HG03060 (cell line): ENCODE results near the gene RHBG.
"Not testable (repeated sequence)": the region's sequence is repeated elsewhere in the genome, so short reads cannot be mapped to it uniquely, and the experiment has no call there.

Experiments used
- ATAC-seq: cut with Tn5 transposase; IDR thresholded peaks from one replicate; pipeline ENCODE4 v1.9.1; 2021; ENCODE audit warnings: low read depth, moderate number of reproducible peaks; ENCODE audit not compliant: unreplicated experiment

Gene RHBG

GRCh38 chr1:156359973-156360372, 9.0 kb upstream of the RHBG start:
- ATAC-seq, result no peak

DNA sequence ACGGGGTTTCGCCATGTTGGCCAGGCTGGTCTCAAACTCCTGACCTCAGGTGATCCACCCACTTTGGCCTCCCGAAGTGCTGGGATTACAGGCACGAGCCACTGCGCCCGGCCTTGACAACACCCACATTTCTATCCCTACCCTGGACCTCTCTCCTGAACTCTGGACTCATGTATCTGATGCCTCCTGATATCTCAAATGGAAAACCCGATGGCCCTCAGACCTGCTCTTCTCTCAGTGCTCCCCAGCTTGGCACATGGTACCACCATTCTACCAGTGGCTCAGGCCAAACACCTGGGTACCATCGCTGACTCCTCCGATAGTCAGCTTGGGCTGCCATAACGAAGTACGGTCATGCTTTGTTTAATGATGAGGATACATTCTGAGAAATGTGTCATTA, 8.5 kb upstream of the RHBG start:
- ATAC-seq, result no peak

DNA sequence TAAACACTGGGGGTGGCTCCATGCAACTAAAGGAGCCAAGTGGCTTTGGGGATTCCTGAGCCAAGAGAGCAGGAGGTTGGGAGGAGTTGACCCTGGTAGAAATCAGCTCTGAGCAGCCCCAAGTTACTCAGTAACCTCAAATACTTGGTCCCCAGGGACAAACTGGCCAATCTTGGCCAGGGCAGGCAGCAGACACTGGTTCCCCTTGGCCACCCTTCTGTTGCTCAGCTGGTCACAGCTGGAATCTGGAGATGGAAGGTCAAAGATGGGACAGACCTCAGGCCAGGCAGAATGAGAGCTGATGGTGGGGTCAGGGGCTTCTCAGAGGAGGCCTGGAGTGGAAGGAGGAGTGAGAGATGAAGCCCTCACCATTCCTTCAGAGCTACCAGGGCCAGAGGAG, 3.3 kb upstream of the RHBG start:
- no peak for ATAC-seq

DNA sequence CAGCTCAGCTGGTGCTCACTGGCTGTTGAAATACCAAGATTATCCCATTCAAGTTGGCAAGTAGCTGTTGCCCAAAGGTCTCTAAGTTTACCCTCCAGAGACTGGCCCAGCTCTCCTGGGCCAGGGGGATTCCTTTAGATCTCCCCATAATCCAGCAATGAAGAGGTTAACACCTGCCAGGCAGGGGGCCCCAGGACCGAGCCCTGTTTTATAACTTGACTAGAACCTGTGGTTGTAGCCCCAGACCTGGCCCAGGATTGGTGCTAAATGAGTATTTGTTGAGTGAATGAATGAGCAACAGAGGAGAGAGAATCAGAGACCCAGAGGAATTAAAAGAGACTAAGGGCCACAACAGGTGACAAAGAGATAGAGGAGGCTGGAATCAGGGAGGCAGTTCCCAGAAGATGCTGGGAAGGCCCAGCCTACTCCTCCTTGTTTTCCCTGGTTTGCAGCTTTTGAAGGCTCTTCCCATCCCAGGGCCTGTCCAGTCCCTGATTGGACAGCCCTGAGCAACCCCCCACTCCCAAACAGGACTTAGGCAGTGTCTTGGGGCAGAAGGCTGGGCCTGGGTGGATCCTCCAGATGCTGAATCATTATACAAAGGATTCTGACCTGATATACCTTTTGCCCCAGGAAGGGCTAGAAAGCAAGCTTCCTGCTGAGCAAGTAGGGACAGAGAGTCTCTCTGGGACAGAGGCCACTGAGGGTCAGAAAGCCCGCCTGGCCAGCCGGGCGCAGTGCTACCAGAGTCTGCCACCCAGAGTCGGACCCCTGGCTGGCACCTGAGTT, 2.4 kb upstream of the RHBG start:
- no peak for ATAC-seq

- ATAC-seq, result no peak
Observed at GRCh38 chr1:156367383-156368156, 1.4 kb upstream of the RHBG start.

DNA sequence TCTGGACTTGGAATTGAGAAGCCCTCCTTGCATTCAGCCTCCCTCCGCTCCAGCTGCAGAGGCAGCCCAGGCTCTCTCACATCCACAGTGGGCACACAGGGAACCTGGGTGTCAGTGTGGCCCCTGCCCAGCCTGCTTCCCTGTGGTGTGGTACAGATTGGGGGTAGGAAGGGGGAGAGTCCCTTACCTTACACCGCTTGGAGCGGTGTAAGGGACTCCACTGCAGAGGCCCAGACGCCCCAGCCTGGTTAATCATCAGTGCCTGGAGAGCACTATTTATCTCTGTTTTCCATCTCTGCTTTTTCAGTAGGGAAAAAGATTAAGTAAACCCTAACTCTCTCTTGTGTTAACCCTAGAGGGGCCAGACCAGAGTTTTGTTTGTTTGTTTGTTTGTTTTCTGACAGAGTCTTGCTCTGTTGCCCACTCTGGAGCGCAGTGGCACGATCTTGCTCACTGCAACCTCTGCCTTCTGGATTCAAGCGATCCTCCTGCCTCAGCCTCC, 803 bp upstream of the RHBG start:
- no peak for ATAC-seq

DNA sequence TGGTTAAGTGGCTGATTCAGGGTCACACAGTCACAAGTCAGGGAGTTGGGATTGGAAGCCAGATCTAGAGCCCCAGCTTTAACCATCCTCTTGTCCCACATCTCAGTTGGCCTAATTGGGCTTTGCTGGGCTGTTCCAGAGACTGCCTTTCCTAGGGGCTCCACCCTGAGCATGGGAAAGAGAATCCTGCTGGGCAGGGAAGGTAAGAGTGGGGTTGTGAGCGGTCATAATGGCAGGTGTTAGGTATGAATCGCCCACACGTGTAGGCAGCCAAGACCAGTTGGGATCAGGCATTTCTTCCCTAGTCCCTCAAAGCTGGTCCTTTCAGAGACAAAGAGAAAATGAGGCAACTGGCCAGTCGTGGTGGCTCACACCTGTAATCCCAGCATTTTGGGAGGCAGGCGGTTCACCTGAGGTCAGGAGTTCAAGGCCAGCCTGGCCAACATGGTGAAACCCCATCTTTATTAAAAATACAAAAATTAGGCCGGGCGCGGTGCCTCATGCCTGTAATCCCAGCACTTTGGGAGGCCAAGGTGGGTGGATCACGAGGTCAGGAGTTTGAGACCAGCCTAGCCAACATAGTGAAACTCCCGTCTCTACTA, 775 bp downstream of the RHBG start:
- ATAC-seq, result not testable (repeated sequence)

DNA sequence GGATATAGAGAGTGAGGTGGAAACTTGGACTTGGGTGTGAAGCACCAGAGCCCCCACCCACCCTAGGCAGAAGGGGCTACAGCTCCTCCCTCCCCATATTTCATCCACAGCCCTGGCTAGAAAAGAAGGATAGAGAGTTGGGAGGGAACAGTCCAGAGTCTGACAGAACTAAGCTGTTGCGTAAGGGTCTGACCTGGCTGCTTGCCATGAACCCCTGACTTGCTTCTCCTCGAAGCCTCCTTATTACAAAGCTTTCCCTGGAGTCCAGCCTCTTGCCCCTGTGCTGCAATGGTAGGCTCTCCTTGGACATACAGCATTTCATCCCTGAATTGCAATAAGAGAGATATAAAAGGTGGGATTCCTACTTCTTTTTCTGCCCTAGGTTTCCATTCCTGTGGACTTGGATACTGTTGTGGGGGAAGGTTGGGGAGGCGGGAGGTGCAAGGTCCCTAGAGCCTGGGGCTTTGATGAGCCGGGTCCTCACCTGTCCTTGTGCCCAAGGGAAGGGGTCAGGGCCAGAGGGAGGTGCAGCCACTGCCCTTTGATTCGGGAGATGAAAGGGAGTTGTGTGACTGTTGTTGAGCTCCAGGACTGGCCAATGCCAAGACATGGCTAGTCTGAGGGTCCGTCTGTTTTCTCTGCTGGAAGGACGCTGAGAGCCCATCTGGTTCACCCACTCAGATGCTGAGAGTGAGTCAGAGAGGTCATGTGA, 2.7 kb downstream of the RHBG start:
- ATAC-seq, result no peak

DNA sequence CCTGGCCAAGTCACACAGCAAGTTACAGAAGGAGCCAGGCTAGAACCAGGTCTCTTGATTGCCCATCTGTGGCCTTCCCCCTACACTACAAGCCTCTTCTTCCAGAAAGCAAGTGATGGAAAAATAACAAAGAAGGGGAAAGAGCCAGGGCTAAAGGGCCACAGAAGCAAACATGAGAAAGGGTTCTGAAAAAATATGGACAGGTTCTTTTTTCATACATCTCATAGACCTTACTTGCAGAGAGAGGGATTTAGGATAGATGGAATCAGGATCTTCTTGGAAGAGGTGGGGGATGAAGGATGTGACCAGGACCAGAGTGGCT, 3.2 kb downstream of the RHBG start:
- ATAC-seq, result no peak

DNA sequence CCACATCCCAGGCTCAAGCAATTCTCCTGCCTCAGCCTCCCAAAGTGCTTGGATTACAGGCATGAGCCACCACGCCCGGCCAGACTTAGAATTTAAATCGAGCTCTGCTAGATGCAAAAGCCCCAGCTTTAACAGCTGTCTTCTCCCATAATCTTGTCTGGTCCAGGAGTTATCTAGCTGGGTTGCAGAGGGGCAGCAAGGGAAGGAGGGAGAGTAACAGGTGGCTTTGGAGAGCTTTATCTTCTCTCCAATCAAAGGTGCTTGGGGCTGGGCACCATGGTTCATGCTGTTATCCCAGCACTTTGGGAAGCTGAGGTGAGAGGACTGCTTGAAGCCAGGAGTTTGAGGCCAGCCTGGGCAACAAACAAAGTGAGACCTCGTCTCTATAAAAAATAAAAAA, 3.9 kb downstream of the RHBG start:
- no peak for ATAC-seq

DNA sequence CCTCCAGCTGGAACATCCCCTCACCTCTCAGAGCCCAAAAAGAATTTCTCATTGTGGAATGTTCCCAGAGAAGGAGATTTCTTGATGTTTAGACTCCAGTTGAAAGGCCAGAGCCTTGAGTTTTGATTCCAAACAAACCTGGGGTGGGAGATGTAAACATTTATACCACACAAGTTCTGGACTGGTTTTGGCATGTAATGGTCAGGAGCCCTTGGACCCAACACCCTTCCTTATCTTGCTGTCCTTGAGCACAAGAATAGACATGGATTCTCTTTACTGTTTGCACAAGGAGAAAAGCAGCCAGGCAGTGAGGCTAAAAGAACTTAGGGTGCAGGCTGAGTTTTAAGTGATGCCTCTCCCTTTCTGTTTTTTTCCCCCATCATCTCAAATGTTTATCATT, 4.5 kb downstream of the RHBG start:
- no peak for ATAC-seq

GRCh38 chr1:156376146-156376545, 7.1 kb downstream of the RHBG start:
- no peak for ATAC-seq

- ATAC-seq, result no peak
Observed at GRCh38 chr1:156376958-156377919, 8.2 kb downstream of the RHBG start.

DNA sequence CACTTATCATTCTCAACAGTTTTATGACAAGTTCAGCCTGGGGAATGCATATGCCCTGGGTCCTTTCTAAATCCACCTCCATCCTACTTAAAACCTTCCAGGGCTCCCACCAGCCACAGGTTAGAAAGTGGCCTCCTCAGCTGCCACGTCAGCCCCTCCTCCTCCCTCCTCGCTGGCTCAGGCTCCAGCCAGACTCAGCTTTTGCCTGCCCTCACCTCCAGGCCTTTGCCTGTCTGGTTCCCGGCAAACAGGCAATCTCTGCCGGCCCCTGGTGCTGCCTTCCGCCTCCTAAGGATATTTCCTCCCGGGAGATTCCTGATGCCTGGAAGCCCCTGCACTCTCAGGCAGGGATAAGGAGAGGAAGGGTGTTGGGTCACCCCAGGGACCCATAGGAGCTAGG, 9.5 kb downstream of the RHBG start:
- no peak for ATAC-seq

DNA sequence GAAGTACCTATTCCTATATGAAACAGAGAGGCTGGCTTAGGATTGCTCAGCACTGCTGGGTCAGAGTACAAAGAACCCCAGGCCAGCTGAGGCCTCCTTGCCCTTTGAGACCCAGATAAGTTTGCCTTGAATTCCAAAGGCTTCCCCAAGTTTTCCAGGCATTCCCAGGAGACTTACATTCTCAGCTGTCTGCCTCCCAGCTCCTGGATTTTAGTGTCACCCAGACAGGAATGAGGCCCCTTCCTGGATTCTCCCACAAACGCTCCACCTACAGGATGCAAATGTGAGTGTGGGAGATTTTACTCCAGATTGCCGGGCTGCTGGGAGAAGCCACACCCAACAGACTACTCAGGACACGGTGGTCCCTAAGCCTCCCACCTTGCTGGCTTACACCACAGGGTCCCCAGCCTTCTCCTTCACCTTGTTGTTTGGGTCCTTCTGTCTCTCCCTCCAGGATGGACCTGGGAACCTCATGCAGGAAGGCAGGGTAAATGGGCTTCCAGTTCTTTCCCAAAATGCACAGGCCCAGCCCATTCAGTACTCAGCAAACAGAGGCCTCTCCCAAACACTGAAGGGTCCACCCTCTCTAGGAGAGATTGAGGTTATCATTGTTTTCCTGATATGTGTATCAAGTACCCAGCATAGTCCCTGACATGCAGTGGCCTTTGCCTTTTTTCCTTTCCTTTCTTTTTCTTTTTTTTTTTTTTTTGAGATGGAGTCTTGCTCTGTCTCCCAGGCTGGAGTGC, 10.6 kb downstream of the RHBG start:
- no peak for ATAC-seq

DNA sequence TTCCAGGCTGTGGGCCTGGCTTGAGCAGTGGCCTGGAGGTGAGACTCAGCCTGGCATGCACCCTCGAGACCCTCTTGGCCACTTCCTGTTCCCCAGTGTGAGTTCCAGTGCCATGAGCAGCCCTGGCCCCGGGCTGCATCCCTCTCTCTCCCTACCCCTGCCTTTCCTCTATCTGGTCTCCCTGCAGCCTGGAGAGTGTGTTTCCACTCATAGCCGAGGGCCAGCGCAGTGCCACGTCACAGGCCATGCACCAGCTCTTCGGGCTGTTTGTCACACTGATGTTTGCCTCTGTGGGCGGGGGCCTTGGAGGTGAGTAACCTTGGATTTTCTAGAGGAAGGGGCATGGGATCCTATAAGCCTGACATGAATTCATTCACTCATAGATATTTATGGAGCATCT, 13.6 kb downstream of the RHBG start:
- ATAC-seq, result no peak

- no peak for ATAC-seq
Observed at GRCh38 chr1:156383023-156383422, 14.0 kb downstream of the RHBG start.

GRCh38 chr1:156384007-156384406, 15.0 kb downstream of the RHBG start:
- ATAC-seq, result no peak

GRCh38 chr1:156384658-156385057, 15.6 kb downstream of the RHBG start:
- no peak for ATAC-seq
